ENCODE measurements around the gene MYBPC1. TPM values are rescaled to one million over a fixed set of nuclear protein-coding genes. Genes with fewer than 3 reads are reported as not detected.
"Not testable (repeated sequence)": the region's sequence is repeated elsewhere in the genome, so short reads cannot be mapped to it uniquely, and the experiment has no call there.

MYBPC1 gene
- total and polyA plus RNA-seq, 4 donors: 0.06 to 0.07 TPM; not detected in 2

DNA sequence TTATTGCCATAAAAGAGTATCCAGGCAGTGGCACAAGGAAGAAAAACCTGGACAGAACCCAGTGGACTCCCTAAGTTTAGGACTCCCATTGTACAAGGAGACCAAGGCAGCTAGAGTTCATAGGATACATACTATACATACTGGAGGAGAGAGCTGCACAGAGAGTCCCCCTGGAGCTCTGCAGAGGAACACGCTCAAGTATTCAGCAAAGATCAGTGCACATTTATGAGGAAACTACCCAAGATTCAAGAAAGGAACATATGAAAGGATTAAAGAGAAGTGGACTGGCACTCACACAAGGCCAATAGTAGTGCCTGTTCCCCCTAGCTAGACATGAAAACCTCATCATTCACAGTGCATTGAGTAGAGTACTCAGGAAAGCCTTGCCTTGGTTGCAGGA is 59.7 kb downstream of the MYBPC1 start:
- no peaks in the 10 kb centered on the region for H3K4me1 ChIP-seq (ENCODE audit: control insufficient read depth in 5 of 5, insufficient read depth in 5 of 5, low read length in 5 of 5)
- ATAC-seq (ENCODE audit: insufficient read depth, low FRiP score) (no peak), DNase-seq (no peak)
- TF ChIP-seq, protein P1, sequence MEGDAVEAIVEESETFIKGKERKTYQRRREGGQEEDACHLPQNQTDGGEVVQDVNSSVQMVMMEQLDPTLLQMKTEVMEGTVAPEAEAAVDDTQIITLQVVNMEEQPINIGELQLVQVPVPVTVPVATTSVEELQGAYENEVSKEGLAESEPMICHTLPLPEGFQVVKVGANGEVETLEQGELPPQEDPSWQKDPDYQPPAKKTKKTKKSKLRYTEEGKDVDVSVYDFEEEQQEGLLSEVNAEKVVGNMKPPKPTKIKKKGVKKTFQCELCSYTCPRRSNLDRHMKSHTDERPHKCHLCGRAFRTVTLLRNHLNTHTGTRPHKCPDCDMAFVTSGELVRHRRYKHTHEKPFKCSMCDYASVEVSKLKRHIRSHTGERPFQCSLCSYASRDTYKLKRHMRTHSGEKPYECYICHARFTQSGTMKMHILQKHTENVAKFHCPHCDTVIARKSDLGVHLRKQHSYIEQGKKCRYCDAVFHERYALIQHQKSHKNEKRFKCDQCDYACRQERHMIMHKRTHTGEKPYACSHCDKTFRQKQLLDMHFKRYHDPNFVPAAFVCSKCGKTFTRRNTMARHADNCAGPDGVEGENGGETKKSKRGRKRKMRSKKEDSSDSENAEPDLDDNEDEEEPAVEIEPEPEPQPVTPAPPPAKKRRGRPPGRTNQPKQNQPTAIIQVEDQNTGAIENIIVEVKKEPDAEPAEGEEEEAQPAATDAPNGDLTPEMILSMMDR (IDR thresholded peaks at IDR 0.05; ENCODE audit: control extremely low read depth, extremely low read depth): no peak
- no peaks in the 10 kb centered on the region for H3K9me3 ChIP-seq (ENCODE audit: control insufficient read depth in 4 of 4, insufficient read depth in 3 of 4, low read length in 3 of 4)
- H3K36me3 ChIP-seq (ENCODE audit: control insufficient read depth in 4 of 4, insufficient read depth in 4 of 4, low read length in 4 of 4): no peaks in the 10 kb centered on the region
- WGBS, 2 donors: 87 to 92% methylated on average over 1 of the region's 1 CpG
- H3K27me3 ChIP-seq (ENCODE audit: control insufficient read depth in 3 of 3, insufficient read depth in 3 of 3, low read length in 2 of 3): no peaks in the 10 kb centered on the region
- H3K4me3 ChIP-seq: no peak overlapping the region
- H3K9ac ChIP-seq (ENCODE audit: insufficient read depth in 1 of 2, low read length in 2 of 2): no peak overlapping the region
- H3K27ac ChIP-seq (ENCODE audit: low read depth in 1 of 2, low read length in 1 of 2): no peak overlapping the region

DNA sequence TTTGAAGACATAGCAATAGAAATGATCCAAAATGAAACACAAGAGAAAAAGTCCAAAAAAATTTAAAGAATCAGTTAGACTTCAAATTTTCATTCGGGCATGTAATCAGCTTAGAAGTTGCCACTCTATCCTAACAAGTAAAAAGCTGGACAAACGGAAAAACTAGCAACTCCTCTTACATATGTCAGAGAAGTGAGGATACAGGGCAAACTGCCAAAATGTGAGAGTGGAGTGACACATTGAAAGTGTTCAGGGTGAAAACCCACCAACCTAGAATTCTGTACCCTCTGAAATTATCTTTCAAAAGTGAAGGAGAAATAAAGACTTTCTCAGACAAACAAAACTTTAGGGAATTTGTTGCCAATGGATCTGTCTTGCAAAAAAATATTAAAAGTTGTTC is 60.6 kb downstream of the MYBPC1 start:
- TF ChIP-seq, protein P1 (IDR thresholded peaks at IDR 0.05; ENCODE audit: control extremely low read depth, extremely low read depth): no peak
- H3K27me3 ChIP-seq (ENCODE audit: control insufficient read depth in 3 of 3, insufficient read depth in 3 of 3, low read length in 2 of 3): no peaks in the 10 kb centered on the region
- WGBS, 2 donors: 38 to 64% methylated on average over 2 of the region's 2 CpGs
- no peak overlapping the region for H3K9ac ChIP-seq (ENCODE audit: insufficient read depth in 1 of 2, low read length in 2 of 2)
- H3K9me3 ChIP-seq (ENCODE audit: control insufficient read depth in 4 of 4, insufficient read depth in 3 of 4, low read length in 3 of 4): no peaks in the 10 kb centered on the region
- no peaks in the 10 kb centered on the region for H3K4me1 ChIP-seq (ENCODE audit: control insufficient read depth in 5 of 5, insufficient read depth in 5 of 5, low read length in 5 of 5)
- H3K27ac ChIP-seq (ENCODE audit: low read depth in 1 of 2, low read length in 1 of 2): no peak overlapping the region
- ATAC-seq (ENCODE audit: insufficient read depth, low FRiP score): no peak
- H3K36me3 ChIP-seq (ENCODE audit: control insufficient read depth in 4 of 4, insufficient read depth in 4 of 4, low read length in 4 of 4): no peaks in the 10 kb centered on the region
- H3K4me3 ChIP-seq: no peak overlapping the region
- DNase-seq: no peak

DNA sequence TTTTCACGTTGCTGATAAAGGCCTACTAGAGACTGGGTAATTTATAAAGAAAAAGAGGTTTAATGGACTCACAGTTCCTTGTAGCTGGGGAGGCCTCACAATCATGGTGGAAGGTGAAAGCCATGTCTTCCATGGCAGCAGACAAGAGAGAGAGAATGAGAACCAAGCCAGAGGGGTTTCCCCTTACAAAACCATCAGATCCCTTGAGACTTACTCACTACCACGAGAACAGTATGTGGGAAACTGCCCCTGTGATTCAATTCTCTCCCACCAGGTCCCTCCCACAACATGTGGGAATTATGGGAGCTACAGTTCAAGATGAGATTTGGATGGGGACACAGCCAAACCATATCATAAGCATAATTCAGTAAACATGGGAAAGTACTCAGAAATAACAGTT is 65.9 kb downstream of the MYBPC1 start:
- DNase-seq; H3K9me3 ChIP-seq (ENCODE audit: control insufficient read depth in 4 of 4, insufficient read depth in 3 of 4, low read length in 3 of 4); H3K4me1 ChIP-seq (ENCODE audit: control insufficient read depth in 5 of 5, insufficient read depth in 5 of 5, low read length in 5 of 5); H3K4me3 ChIP-seq; H3K27me3 ChIP-seq (ENCODE audit: control insufficient read depth in 3 of 3, insufficient read depth in 3 of 3, low read length in 2 of 3); H3K27ac ChIP-seq (ENCODE audit: low read depth in 1 of 2, low read length in 1 of 2); H3K9ac ChIP-seq (ENCODE audit: insufficient read depth in 1 of 2, low read length in 2 of 2); H3K36me3 ChIP-seq (ENCODE audit: control insufficient read depth in 4 of 4, insufficient read depth in 4 of 4, low read length in 4 of 4); ATAC-seq (ENCODE audit: insufficient read depth, low FRiP score): not testable (repeated sequence)
- WGBS, 2 donors: 83 to 85% methylated on average over 2 of the region's 2 CpGs

DNA sequence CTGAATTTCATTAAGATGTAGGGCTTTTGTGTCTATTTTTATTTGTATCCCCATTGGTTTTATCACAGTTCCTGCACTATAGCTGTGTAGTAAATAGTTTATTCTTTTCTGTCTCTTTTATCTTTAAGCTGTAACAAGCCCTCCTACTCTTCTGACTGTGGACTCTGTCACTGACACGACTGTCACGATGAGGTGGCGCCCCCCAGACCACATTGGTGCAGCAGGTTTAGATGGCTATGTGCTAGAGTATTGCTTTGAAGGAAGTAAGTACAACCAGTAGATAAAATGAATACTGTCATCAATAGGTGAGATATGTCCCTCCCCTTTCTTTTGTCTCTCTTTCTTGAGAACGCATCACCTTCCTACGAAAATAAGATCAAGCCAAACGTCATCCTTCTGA is 68.5 kb downstream of the MYBPC1 start:
- Histone ChIP-seq H3K9me3 (ENCODE audit: control insufficient read depth in 4 of 4, insufficient read depth in 3 of 4, low read length in 3 of 4) (no peaks in the 10 kb centered on the region), H3K9ac (ENCODE audit: insufficient read depth in 1 of 2, low read length in 2 of 2) (no peak overlapping the region), H3K36me3 (ENCODE audit: control insufficient read depth in 4 of 4, insufficient read depth in 4 of 4, low read length in 4 of 4) (no peaks in the 10 kb centered on the region), H3K4me1 (ENCODE audit: control insufficient read depth in 5 of 5, insufficient read depth in 5 of 5, low read length in 5 of 5) (no peaks in the 10 kb centered on the region), H3K27me3 (ENCODE audit: control insufficient read depth in 3 of 3, insufficient read depth in 3 of 3, low read length in 2 of 3) (no peaks in the 10 kb centered on the region), H3K4me3 (no peak overlapping the region), H3K27ac (ENCODE audit: low read depth in 1 of 2, low read length in 1 of 2) (no peak overlapping the region)
- TF ChIP-seq, protein P1 (IDR thresholded peaks at IDR 0.05; ENCODE audit: control extremely low read depth, extremely low read depth): no peak
- ATAC-seq (ENCODE audit: insufficient read depth, low FRiP score): no peak
- 82 to 93% methylated on average over 6 of the region's 6 CpGs for WGBS, 2 donors
- no peak for DNase-seq

Measured in lung (tissue), 12 donors.